CD4-positive, alpha-beta T cell treated with Interleukin-6 at 100 ng/mL for 8 hours (primary cell): ENCODE data around the gene CIZ1.

ENCODE experiments used
- DNase-seq: peaks from one replicate; pipeline ENCODE4 v3.0.0-alpha.2; 2020; ENCODE audit warnings: mixed read lengths, low spot score

CIZ1 gene

GRCh38 chr9:128163027-128163515, 28.3 kb downstream of the CIZ1 start:
- DNase-seq, result no peak

DNA sequence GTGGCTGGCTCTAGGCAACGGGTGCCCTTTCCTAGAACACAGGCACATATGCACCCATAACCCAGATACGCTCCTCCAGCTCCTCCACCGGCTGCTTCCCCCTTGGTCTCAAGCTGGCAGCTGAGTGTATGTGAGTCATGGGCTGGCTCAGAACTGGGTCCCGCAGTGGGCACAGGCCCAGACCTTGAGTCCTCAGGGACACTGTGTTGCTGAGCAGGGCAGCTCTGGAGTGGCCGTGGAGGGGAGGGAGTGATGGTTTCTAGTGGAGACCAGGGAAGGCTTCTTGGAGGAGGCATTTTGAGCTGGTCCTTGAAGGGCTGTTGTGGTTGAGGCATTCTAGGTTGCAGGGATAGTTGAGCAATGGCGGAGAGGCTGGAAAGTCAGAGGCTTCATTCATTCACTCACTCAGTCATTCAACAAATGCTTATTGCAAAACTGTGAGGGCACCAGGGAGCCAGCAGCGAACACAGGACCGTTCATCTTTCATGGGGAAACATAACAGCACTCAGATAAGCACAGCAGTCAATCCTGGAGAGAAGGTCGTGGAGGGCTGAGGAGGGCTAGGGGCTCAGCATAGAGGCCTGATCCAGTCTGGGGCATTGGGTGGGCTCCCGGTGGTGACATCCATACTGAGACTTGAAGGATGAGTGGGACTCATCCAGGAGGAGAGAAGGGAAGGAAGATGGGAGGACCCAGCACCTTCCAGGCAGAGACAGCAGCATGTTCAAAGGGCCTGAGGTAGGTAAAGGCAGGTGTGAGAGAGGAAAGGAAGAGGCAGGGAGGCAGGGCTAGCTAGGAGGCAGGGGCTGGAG, 29.0 kb downstream of the CIZ1 start:
- DNase-seq, result no peak

GRCh38 chr9:128161215-128161902, 30.0 kb downstream of the CIZ1 start:
- no peak for DNase-seq

DNA sequence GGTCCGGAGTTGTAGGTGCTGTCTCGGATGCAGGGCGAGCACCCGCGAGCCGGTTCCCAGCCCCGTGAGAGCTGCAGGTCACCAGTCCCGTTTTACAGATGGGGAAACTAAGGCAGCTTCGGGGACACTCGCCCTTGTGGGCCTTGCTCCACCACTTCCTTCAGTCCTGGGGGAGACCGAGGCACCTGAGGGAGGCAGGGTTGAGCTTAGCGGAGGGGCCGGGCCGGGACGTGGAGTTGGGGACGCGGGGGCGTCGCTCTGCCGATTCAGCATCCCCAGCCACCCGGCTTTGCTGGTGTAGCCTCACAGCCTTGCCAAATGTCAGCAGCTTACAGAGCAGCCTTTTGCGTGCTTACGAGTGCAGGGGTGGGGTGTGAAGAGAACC, 30.8 kb downstream of the CIZ1 start:
- DNase-seq, result no peak

GRCh38 chr9:128159784-128160602, 31.4 kb downstream of the CIZ1 start, which contains the start of gene BBLN:
BBLN (plus strand) TSS chr9:128160265; CDS start chr9:128160408, 143 bp downstream.
- DNase-seq, result peak; percentile 93

DNA sequence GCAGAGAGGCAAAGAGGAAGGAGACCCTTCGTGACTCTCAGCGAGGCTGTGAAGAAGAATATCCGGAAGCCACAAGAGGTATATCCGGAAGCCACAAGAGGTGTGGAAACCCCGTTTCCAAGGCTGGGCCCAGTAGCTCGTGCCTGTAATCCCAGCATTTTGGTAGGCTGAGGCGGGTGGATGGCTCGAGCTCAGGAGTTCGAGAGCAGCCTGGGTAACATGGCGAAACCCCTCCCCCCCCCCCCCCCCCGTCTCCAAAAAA, 31.9 kb downstream of the CIZ1 start:
- peak; percentile 69 for DNase-seq

GRCh38 chr9:128155736-128156500, 35.5 kb downstream of the CIZ1 start:
- DNase-seq, result no peak

- no peak for DNase-seq
Observed at GRCh38 chr9:128153947-128154695, 37.3 kb downstream of the CIZ1 start.

DNA sequence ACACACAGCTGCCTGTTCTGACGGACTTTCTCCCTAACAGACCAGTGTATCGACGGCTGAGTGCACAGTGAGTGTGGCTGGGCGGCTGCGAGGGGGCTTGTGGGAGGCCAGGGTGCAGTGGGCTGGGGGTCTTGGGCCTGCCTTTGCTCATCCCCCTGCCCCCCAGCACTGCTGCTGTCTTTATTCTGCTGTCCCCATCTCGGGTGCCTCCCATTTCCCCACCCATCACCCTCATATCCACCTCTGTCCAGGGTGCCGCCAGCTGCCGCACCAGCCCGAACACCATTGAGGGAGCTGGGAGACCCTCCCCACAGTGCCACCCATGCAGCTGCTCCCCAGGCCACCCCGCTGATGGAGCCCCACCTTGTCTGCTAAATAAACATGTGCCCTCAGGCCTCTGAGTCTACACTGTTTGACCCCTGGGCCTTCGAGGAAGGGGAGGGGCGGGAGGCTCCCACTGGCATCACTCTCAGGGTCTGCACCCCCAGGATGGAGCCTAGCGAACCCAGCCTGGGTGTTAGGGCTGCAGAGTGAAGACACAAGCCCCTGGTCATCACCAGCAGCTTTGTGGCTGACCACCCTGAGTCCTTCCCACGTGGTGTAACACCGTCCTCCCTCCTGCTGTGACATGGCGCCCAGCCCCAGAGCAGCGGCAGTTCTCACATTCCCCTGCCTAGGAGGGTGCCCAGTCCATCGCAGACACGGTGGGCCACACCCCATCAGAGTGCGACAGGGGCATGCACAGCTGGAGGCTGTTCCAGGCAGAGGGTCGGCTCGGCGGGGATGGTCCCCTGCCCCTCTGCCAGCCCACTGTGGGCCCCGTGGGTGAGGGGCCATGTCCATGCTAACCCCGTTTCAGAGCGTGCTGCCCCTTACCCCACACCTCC, 38.1 kb downstream of the CIZ1 start:
- DNase-seq, result no peak

DNA sequence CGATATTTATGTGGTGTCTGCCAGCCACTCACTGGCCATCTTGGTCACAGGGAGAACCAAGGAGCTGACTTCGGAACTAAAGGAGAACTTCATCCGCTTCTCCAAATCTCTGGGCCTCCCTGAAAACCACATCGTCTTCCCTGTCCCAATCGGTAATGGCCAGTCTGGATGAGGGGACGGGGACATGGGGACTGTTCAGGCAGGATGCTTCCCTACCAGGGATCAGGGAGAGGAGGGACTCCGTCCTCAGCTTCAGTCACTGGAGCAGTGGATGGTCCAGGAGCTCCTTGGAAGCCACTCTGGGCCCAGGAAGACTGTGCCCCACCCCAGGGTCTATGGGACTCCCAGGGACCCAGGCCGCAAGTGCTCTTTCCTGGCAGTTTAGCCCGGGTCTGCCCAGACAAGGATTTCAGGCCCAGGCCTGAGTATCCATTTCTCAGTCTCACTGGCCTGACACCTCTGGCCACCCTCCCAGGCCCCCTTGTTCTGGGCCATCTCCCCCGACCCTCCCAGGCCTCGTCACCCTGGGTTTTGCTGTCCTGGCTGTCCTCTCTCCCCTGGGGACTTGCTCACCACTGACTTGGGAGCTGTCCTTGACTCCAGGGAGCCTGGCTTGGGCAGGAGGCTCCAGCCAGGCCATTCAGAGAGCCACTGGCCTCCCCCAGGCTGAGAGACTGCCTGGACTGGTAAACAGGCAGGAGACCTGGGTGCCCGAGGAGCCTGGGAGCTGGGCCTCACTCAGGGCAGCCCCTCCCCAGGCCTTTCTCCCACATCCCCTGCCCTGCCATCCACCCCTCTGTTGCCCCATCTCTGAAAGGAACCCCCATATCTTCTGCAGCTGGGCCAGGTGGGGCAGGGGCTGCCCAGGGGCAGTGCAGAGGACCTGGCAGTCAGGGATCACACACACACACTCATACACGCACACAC, 39.0 kb downstream of the CIZ1 start:
- no peak for DNase-seq

DNA sequence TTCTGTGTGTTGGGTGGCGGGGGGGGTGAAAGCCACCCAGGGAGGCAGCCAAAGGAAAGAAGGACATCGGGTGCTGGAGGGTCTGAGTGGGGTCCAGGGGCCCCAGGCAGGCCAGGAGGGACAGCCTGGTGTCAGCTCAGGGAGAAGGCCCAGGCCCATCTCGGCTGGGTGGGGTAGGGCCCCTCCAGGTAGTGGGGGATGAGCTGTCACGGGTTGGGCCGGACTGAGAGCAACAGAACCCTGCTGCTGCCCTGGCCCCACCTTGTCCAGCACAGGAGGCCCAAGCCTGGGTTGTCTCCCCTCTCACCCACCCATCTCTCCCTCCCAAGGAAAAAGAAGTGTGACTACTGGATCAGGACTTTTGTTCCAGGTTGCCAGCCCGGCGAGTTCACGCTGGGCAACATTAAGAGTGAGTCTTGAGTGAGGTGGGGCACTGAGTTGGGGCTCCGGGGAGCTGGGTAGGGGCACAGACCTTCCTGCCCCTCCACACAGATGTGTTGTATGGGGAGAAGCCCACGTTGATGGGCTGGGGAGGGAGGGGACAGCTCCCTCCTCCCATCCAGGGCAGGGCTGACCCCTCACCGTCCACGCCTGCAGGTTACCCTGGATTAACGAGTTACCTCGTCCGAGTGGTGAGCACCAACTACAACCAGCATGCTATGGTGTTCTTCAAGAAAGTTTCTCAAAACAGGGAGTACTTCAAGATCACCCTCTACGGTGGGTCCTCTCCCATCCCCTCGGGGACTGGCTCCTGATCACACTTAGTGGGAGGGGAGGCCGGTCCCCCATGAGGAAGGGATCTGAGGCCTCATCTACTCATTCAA, 39.9 kb downstream of the CIZ1 start:
- no peak for DNase-seq

DNA sequence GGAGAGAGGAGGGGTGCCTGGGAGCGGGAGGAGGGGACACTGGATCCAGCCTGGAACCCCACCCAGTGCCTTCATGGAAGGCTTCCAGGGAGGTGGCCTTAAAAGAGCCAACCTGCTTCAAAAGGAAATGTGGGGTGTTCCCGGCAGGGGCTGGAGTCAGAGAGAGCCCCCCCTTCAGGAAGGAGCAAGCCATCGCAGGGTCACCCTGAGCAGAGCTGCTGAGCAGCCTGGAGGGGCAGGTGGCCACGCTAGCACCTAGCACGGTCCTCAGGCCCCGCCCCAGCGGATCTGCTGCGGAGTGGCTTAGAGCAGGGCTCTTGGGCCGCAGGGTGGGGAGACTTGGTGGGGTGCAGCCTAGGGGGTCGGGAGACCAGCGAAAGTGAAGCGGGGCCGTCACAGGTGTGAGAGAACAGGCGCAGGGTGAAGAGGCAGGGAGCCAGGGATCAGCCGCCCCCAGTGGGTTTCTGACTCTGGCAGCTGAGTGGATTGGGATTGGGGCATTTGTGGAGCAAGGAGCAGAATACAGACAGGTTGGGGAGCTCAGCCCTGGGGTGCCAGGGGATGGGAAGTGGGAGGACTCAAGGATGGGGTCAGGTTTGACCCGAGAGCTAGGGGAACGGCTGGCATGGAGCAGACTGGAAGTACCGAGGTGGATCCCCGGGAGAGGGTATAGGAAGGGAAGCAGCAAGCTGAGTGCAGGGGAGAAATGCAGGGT, 40.6 kb downstream of the CIZ1 start:
- no peak for DNase-seq

DNA sequence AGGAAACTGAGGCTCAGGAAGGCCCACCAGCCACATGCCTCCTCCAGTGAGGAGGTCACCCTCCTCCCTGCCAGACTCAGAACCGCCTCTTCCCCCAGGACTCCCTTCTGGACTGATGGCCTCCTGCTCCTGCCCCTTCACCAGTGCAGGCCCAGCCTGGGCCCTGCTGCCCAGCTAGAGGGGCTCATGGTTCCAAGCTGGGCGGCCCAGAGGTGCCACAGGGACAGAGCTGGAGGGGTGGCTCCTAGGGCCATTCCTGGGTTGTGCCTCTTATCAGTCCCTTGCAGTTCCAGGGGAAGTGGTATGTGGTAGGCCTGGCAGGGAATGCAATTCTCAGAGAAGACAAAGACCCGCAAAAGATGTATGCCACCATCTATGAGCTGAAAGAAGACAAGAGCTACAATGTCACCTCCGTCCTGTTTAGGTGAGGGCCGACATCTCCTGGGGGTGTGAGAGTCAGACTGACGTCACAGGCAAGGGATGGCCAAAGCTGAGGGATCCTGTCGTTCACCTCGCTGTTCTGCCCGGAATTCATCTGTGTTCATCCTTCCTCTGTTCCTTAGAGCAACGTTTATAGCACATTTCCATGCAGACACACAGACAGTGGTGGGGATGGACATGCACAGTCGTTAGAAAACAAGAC, 41.3 kb downstream of the CIZ1 start:
- DNase-seq, result no peak

DNA sequence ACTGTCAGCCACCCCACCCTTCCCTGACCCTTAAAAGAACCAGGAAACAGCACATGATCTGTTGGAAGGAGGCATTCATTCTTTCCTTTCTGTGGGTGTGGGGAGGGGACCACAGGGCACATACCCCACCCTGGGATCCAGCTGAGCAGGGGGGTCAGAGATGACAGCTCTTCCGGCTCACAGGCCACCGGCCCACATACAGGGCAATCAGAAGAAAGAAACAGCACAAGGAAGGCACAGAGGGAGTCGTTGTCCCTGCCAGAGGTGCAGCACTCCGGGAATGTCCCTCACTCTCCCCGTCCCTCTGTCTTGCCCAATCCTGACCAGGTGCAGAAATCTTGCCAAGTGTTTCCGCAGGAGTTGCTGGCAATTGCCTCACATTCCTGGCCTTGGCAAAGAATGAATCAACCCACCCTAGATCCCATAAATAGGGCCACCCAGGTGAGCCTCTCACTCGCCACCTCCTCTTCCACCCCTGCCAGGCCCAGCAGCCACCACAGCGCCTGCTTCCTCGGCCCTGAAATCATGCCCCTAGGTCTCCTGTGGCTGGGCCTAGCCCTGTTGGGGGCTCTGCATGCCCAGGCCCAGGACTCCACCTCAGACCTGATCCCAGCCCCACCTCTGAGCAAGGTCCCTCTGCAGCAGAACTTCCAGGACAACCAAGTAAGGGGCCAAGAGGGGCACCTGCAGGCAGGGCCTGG, 42.2 kb downstream of the CIZ1 start, which contains the start of gene LCN2:
TSS of gene LCN2 (plus strand) at position 453 of the 701 bp plus-strand sequence. CDS start at position 526, 73 bp downstream.
- no peak for DNase-seq

- no peak for DNase-seq
Observed at GRCh38 chr9:128148509-128149000, 42.8 kb downstream of the CIZ1 start.

DNA sequence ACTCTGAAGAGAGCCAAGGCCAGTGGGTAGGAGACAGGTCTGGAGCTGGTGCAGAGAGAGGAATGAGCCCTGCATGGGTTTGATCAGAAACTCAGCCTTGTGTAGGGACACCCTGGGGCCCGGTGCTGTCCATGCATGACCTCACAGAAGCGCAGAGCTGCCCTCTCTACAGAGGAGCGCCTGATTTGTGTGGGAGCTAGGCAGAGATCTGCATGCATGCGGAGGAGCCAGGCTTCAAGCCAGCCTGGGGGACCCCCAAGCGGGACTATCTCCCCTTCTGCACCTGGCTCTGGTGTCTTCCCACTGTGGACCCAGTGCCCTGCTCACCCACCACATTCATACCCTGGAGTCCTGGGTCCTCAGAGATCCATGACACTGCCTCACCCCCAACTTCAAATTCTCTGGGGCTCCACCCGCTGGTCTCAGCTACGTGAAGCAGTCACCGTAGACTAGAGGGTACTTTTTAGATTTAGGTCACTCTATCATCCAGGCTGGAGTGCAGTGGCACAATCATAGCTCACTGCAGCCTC, 44.7 kb downstream of the CIZ1 start:
- no peak for DNase-seq
